GM18511 (cell line): ENCODE measurements around the gene TM4SF4.
"Not testable (repeated sequence)": the region's sequence is repeated elsewhere in the genome, so short reads cannot be mapped to it uniquely, and the experiment has no call there.

Experiments used
- ATAC-seq: cut with Tn5 transposase; IDR thresholded peaks from one replicate; pipeline ENCODE4 v1.9.1; 2021; ENCODE audit warnings: mild to moderate bottlenecking, moderate library complexity; ENCODE audit not compliant: unreplicated experiment

TM4SF4 gene, protein sequence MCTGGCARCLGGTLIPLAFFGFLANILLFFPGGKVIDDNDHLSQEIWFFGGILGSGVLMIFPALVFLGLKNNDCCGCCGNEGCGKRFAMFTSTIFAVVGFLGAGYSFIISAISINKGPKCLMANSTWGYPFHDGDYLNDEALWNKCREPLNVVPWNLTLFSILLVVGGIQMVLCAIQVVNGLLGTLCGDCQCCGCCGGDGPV

DNA sequence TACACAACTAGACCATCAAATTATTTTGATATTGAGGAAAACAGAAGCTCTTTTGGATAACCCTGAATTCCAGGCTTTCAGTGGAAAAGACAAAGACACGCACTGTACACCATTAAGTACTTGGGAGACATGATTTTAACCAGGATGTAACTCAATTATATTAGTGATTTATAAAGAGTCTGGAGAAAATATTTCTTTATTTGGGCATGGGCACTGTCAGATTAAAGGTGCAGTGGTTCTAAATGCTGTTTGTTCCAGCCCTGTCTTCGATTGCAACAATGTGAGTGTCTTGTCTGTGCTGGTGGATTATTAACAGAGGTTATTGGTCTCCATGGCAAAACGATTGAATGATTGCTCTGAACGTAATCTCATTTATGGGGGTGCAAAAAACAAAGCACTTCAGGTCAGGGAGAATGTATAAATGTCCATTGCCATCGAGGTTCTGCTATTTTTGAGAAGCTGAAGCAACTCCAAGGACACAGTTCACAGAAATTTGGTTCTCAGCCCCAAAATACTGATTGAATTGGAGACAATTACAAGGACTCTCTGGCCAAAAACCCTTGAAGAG is at the start of gene TM4SF4:
TSS of gene TM4SF4 (plus strand) at position 448 of the 568 bp plus-strand sequence. CDS start 181 bp downstream, outside the sequence.
- ATAC-seq = no peak

DNA sequence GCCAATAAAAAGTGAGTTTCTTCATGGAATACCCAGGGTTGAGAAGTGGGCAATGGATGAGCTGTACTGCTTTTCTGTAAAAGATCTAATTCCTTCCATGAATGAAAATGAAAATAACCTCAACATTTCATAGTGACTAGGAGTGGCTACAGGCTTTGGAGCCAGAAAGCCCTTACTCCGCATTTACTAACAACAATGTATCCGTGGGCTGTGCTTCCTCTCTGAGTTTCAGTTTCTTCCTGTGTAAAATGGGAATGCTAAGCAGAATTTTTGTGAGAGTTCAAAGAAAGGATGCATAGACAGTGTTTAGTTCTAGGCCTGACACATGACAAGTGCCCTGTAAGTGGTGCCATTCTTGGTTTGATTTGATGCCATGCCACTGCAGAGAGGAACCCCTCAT is 49.6 kb upstream of the TM4SF4 start:
- no peak for ATAC-seq

DNA sequence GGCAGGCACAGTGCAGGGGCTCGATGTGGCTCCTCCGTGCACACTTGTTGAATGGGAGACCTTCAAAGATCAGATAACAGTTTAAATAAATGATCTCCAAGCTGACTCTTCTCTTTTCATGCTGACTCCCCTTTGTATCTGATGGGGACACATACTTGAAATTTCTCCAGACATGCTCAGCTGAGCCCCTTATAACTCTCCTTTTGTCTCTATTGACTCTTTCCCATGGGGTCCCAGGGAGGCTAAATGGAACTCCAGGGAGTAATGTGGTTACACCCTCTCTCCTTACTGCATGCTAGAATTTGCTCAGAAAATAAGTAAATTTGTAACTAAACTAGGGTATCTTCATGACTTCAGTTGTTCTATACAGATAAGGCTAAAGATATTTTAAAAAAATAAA is 48.2 kb upstream of the TM4SF4 start:
- no peak for ATAC-seq

- no peak for ATAC-seq
These were observed 46.4 kb upstream of the TM4SF4 start for GRCh38 chr3:149428087-149428486.

- no peak for ATAC-seq
These were observed 44.3 kb upstream of the TM4SF4 start for GRCh38 chr3:149430216-149430615.

GRCh38 chr3:149432149-149432548 is 42.3 kb upstream of the TM4SF4 start:
- no peak for ATAC-seq

GRCh38 chr3:149435996-149436885 is 38.3 kb upstream of the TM4SF4 start:
- ATAC-seq = no peak

GRCh38 chr3:149437286-149437685 is 37.2 kb upstream of the TM4SF4 start:
- ATAC-seq = no peak

GRCh38 chr3:149437710-149438109 is 36.8 kb upstream of the TM4SF4 start:
- no peak for ATAC-seq

- no peak for ATAC-seq
These were observed 35.5 kb upstream of the TM4SF4 start for GRCh38 chr3:149438981-149439380.

DNA sequence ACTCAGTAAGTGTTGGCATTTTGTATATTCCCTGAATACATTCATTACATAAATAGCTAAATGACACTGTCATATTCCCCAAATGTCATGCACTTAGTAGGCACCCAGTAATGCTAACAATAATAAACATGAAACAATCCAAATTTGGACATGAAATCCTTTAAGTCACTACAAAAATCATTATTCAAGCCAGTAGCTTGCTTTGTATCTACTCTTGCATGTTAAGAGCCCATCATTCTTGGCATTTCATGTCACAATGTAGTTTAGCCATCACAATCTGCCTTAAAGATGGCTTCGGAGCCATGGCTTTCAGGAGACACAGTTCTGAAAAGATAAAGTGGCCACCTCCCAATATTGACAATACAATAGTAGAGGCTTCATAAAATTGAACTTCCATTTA is 32.9 kb upstream of the TM4SF4 start:
- no peak for ATAC-seq

GRCh38 chr3:149442043-149442442 is 32.5 kb upstream of the TM4SF4 start:
- no peak for ATAC-seq

- ATAC-seq = no peak
These were observed 31.5 kb upstream of the TM4SF4 start for GRCh38 chr3:149442851-149443544.

DNA sequence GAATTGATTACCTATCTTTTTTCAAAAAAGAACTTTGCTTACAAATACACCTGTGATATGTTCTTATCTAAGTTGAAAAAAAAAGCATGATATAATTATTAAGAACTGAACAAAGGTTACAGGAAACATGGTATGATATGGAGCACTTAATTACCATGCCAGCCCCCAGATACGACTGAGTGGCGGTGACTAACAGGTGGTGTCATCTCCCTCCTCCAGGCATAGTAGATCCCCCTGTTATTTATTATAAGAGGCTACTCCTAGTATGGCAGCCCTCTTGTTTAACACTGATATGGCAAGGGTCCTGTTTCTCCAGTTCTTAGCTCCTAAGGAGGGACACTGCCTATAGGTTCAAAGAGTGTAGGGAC is 31.0 kb upstream of the TM4SF4 start:
- ATAC-seq = no peak

GRCh38 chr3:149444867-149445266 is 29.6 kb upstream of the TM4SF4 start:
- ATAC-seq = not testable (repeated sequence)

GRCh38 chr3:149448331-149448831 is 26.1 kb upstream of the TM4SF4 start:
- ATAC-seq = no peak

DNA sequence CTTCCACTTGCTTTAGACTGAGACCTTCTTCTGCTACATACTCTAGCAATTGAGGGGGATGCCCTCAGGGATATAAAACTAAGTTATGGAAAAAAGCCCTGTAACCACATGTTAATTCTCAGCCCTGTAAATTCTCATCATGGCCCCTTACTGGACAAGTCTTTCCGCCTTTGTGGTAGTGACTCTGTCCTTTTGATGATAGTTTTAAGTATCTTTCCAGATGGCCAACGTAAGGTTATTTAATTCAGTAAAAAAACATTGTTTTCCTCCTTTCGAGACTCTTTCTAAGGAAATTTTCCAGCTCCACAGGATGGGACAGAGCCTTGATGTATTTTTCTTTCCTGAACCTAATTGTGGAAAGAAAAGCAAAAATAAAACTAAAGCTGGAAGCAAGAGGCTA is 25.3 kb upstream of the TM4SF4 start:
- no peak for ATAC-seq

- no peak for ATAC-seq
These were observed 24.7 kb upstream of the TM4SF4 start for GRCh38 chr3:149449799-149450198.

GRCh38 chr3:149450281-149450680 is 24.2 kb upstream of the TM4SF4 start:
- ATAC-seq = no peak

GRCh38 chr3:149452036-149452435 is 22.5 kb upstream of the TM4SF4 start:
- ATAC-seq = no peak

GRCh38 chr3:149453140-149453805 is 21.2 kb upstream of the TM4SF4 start:
- ATAC-seq = no peak
